Adipocyte (in vitro differentiated cells): ENCODE results near the gene GSTM2.
A peak's percentile ranks its signal among the peaks of the same experiment; 100 is the strongest.
"Not testable (repeated sequence)": the region's sequence is repeated elsewhere in the genome, so short reads cannot be mapped to it uniquely, and the experiment has no call there.

Experiments
- DNase-seq: peaks from one replicate; pipeline ENCODE4 v3.0.0-alpha.2; 2015; ENCODE audit warnings: low read depth
- H3K27me3 ChIP-seq: replicated peaks from 2 replicates; pipeline ENCODE4 v1.7.0; 2013; ENCODE audit warnings: mild to moderate bottlenecking, low read length, moderate library complexity; ENCODE audit not compliant: control insufficient read depth, insufficient read depth
- H3K36me3 ChIP-seq: 2 replicates; pipeline ENCODE4 v1.7.0; 2013; ENCODE audit warnings: low read length, mild to moderate bottlenecking, moderate library complexity; ENCODE audit not compliant: control insufficient read depth, insufficient read depth, severe bottlenecking
- H3K4me1 ChIP-seq: 2 replicates; pipeline ENCODE4 v1.7.0; 2013; ENCODE audit warnings: mild to moderate bottlenecking, low read length, moderate library complexity; ENCODE audit not compliant: control insufficient read depth, insufficient read depth
- H3K4me3 ChIP-seq: 2 replicates; pipeline ENCODE4 v1.7.0; 2013; ENCODE audit warnings: mild to moderate bottlenecking, low read length, moderate library complexity
- H3K9ac ChIP-seq: 2 replicates; pipeline ENCODE4 v1.7.0; 2013; ENCODE audit warnings: mild to moderate bottlenecking, low read length, moderate library complexity
- H3K9me3 ChIP-seq: 2 replicates; pipeline ENCODE4 v1.7.0; 2013; ENCODE audit warnings: mild to moderate bottlenecking, low read length, moderate library complexity; ENCODE audit not compliant: control insufficient read depth

Gene GSTM2

DNA sequence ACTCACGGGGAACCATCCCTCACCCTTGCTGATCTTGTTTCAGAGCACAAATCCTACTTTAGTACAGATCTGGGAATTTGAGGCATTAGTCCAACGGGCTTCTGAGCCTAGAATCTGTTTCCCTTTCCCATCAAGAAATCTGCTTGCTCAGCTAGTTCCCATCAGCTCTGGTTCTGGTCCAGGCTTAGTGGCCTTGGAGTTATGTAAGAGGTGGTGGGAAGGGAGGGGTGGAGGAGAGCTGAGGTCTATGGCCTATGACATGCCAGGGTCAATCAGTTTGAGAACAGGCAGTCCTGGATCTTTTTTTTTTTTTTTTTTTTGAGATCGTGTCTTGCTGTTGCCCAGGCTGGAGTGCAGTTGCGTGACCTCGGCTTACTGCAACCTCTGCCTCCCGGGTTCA lies 23.9 kb downstream of the GSTM2 start:
- Histone ChIP-seq H3K36me3 (no peaks in the 10 kb centered on the region), H3K9me3 (no peaks in the 10 kb centered on the region), H3K4me3 (no peak overlapping the region), H3K4me1 (no peaks in the 10 kb centered on the region), H3K27me3 (no peaks in the 10 kb centered on the region), H3K9ac (no peak overlapping the region)
- DNase-seq = no peak

GRCh38 chr1:109694400-109694799 lies 26.5 kb downstream of the GSTM2 start:
- H3K4me1 ChIP-seq, H3K4me3 ChIP-seq, H3K9ac ChIP-seq, H3K9me3 ChIP-seq, DNase-seq, H3K36me3 ChIP-seq, H3K27me3 ChIP-seq: not testable (repeated sequence)

- H3K36me3 ChIP-seq, DNase-seq, H3K9ac ChIP-seq, H3K4me1 ChIP-seq, H3K27me3 ChIP-seq, H3K4me3 ChIP-seq, H3K9me3 ChIP-seq: not testable (repeated sequence)
Observed at GRCh38 chr1:109695138-109695537, 27.3 kb downstream of the GSTM2 start.

DNA sequence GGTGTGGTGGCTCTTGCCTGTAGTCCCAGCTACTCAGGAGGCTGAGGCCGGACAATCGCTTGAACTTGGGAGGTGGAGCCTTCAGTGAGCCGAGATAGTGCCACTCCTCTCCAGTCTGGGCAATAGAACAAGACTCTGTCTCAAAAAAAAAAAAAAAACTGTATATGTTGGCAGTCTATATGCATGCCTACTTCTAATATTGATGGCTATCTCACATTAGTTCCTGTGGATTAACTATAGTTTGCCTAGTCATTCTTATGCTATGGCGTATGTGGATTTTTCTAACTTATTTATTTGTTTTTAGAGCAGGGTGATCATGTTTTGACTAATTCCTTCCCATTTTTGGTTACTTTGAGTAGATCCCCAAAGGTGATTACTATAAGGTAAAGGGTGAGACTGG lies 29.2 kb downstream of the GSTM2 start:
- no peaks in the 10 kb centered on the region for H3K4me1 ChIP-seq
- H3K9me3 ChIP-seq = no peaks in the 10 kb centered on the region
- DNase-seq = no peak
- H3K9ac ChIP-seq = no peak overlapping the region
- H3K27me3 ChIP-seq = no peaks in the 10 kb centered on the region
- H3K36me3 ChIP-seq = no peaks in the 10 kb centered on the region
- no peak overlapping the region for H3K4me3 ChIP-seq

- H3K9ac ChIP-seq, H3K4me3 ChIP-seq, H3K4me1 ChIP-seq, H3K9me3 ChIP-seq, H3K27me3 ChIP-seq, H3K36me3 ChIP-seq, DNase-seq: not testable (repeated sequence)
Observed at GRCh38 chr1:109697861-109698260, 30.0 kb downstream of the GSTM2 start.

DNA sequence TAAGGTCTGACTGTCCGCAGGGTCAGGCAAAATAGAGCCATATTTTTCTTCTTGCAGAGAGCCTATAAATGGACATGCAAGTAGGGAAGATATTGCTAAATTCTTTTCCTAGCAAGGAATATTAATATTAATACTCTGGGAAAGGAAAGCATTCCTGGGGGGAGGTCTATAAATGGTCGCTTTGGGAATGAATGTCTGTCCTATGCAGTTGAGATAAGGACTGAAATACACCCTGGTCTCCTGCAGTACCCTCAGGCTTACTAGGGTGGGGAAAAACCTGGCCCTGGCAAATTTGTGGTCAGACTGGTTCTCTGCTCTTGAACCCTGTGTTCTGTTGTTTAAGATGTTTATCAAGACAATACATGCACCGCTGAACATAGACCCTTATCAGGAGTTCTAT lies 35.1 kb downstream of the GSTM2 start:
- H3K9me3 ChIP-seq, H3K4me3 ChIP-seq, H3K36me3 ChIP-seq, DNase-seq, H3K9ac ChIP-seq, H3K27me3 ChIP-seq, H3K4me1 ChIP-seq: not testable (repeated sequence)

- Histone ChIP-seq H3K9me3 (peaks cover 6% of the 10 kb centered on the region), H3K36me3 (no peaks in the 10 kb centered on the region), H3K4me1 (no peaks in the 10 kb centered on the region), H3K27me3 (no peaks in the 10 kb centered on the region), H3K4me3 (no peak overlapping the region), H3K9ac (no peak overlapping the region)
- no peak for DNase-seq
Observed at GRCh38 chr1:109704173-109704572, 36.3 kb downstream of the GSTM2 start.

GRCh38 chr1:109705411-109705810 lies 37.6 kb downstream of the GSTM2 start:
- peaks cover 6% of the 10 kb centered on the region for H3K9me3 ChIP-seq
- no peak overlapping the region for H3K4me3 ChIP-seq
- no peaks in the 10 kb centered on the region for H3K27me3 ChIP-seq
- DNase-seq = no peak
- no peaks in the 10 kb centered on the region for H3K36me3 ChIP-seq
- no peaks in the 10 kb centered on the region for H3K4me1 ChIP-seq
- no peak overlapping the region for H3K9ac ChIP-seq

DNA sequence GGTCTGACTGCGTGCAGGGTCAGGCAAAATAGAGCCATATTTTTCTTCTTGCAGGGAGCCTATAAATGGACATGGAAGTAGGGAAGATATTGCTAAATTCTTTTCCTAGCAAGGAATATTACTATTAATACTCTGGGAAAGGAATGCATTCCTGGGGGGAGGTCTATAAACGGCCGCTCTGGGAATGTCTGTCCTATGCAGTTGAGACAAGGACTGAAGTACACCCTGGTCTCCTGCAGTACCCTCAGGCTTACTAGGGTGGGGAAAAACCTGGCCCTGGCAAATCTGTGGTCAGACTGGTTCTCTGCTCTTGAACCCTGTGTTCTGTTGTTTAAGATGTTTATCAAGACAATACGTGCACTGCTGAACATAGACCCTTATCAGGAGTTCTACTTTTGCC lies 41.1 kb downstream of the GSTM2 start:
- H3K9ac ChIP-seq, H3K4me3 ChIP-seq, H3K27me3 ChIP-seq, DNase-seq, H3K36me3 ChIP-seq, H3K9me3 ChIP-seq, H3K4me1 ChIP-seq: not testable (repeated sequence)

- not testable (repeated sequence) for H3K36me3 ChIP-seq, H3K27me3 ChIP-seq, DNase-seq, H3K4me1 ChIP-seq, H3K9me3 ChIP-seq, H3K9ac ChIP-seq, H3K4me3 ChIP-seq
Observed at GRCh38 chr1:109709822-109710221, 42.0 kb downstream of the GSTM2 start.

- H3K4me3 ChIP-seq = peak within 1 kb of the TSS; percentile 64
- not testable (repeated sequence) for H3K36me3 ChIP-seq, H3K9me3 ChIP-seq, H3K4me1 ChIP-seq, DNase-seq, H3K27me3 ChIP-seq
- H3K9ac ChIP-seq = peak within 1 kb of the TSS; percentile 60
Observed at GRCh38 chr1:109711593-109712320, 43.9 kb downstream of the GSTM2 start, which contains the start of gene GSTM5. TSS of gene GSTM5 (plus strand) at chr1:109712251. CDS start at chr1:109712313, 62 bp downstream.

DNA sequence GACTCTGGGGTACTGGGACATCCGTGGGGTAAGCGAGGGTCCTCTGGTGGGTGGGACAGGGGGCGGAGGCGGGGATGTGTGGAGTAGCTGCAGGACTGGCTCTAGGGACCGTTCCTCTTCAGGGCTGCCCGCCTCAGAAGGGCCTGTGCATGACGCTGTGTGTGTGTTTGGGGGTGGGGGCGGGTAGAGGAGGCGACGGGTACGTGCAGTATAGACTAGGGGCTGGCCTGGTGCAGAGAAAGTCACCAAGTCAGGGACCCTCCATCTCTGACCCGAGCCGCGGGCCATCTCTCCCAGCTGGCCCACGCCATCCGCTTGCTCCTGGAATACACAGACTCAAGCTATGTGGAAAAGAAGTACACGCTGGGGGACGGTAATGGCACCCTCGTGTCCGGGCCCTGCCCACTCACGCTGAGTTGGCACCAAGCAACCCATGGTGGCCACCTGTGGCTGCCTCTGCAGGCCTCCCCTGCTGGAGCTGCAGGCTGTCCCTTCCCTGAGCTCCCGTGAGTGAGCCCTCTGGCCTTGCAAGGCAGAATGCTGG lies 44.5 kb downstream of the GSTM2 start:
- Histone ChIP-seq H3K4me1 (peaks cover 9% of the 10 kb centered on the region), H3K9ac (peak overlapping the region; percentile 60), H3K4me3 (peak overlapping the region; percentile 64), H3K27me3 (no peaks in the 10 kb centered on the region), H3K36me3 (no peaks in the 10 kb centered on the region), H3K9me3 (peaks cover 6% of the 10 kb centered on the region)
- no peak for DNase-seq
